ENCODE measurements around the gene INCA1. TPM values are rescaled to one million over a fixed set of nuclear protein-coding genes. Genes with fewer than 3 reads are reported as not detected.

INCA1 gene
- total RNA-seq, 1 donor from 2014 or later = 0.43 TPM

GRCh38 chr17:4999430-5000093, 2.2 kb upstream of the INCA1 start:
- DNase-seq (ENCODE audit: low spot score) = no peak
- intact Hi-C loops (cut with micrococcal nuclease) = loop anchor here (5.0 kb wide), 1 partner anchor 33 kb away; no protein-coding TSS in a partner anchor
- no peaks in the 10 kb centered on the region for H3K27me3 Mint-ChIP-seq (ENCODE audit: low read depth)
- no peaks in the 10 kb centered on the region for H3K9me3 Mint-ChIP-seq
- peak overlapping the region; percentile 86 for H3K4me3 Mint-ChIP-seq (ENCODE audit: low read depth)
- H3K27ac Mint-ChIP-seq = peak overlapping the region; percentile 18
- H3K4me1 Mint-ChIP-seq (ENCODE audit: low read depth) = peaks cover 12% of the 10 kb centered on the region
- H3K36me3 Mint-ChIP-seq (ENCODE audit: low read depth) = peaks cover 42% of the 10 kb centered on the region

GRCh38 chr17:4998732-4999429, 1.6 kb upstream of the INCA1 start:
- H3K9me3 Mint-ChIP-seq = no peaks in the 10 kb centered on the region
- H3K4me1 Mint-ChIP-seq (ENCODE audit: low read depth) = peaks cover 12% of the 10 kb centered on the region
- peak overlapping the region; percentile 38 for H3K27ac Mint-ChIP-seq
- peaks cover 35% of the 10 kb centered on the region for H3K36me3 Mint-ChIP-seq (ENCODE audit: low read depth)
- no peak for DNase-seq (ENCODE audit: low spot score)
- intact Hi-C loops (cut with micrococcal nuclease) = loop anchor here (5.0 kb wide), 1 partner anchor 33 kb away; no protein-coding TSS in a partner anchor
- H3K4me3 Mint-ChIP-seq (ENCODE audit: low read depth) = peak overlapping the region; percentile 86
- no peaks in the 10 kb centered on the region for H3K27me3 Mint-ChIP-seq (ENCODE audit: low read depth)

GRCh38 chr17:4998027-4998731, 857 bp upstream of the INCA1 start:
- Mint-ChIP-seq H3K36me3 (ENCODE audit: low read depth) (peaks cover 28% of the 10 kb centered on the region), H3K4me3 (ENCODE audit: low read depth) (peak overlapping the region; percentile 86), H3K4me1 (ENCODE audit: low read depth) (peaks cover 12% of the 10 kb centered on the region), H3K27me3 (ENCODE audit: low read depth) (no peaks in the 10 kb centered on the region), H3K9me3 (no peaks in the 10 kb centered on the region), H3K27ac (no peak overlapping the region)
- DNase-seq (ENCODE audit: low spot score) = no peak
- intact Hi-C loops (cut with micrococcal nuclease) = loop anchor here (5.0 kb wide), 1 partner anchor 34 kb away; no protein-coding TSS in a partner anchor

DNA sequence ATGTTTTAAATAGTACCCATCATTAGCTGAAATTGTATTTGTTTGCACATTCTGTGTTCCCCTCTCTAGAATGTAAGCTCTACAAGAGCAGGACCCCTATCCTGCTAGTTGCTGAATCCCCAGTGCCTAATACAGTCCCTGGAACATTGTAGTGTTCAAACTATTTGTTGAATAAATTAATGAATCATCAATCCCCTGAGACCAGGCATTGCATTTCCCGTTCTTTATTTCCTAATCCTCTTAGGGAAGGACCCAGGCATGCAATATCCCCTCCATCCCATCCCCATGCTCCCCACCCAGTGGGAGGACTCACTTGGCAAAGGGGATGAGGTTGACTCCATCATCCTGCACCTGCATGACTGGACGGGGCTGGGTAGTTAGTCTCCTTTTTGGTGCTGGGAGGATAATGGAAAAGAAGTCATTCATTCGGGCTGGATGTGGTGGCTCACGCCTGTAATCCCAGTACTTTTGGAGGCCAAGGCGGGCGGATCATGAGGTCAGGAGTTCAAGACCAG, 3.2 kb downstream of the INCA1 start:
- Mint-ChIP-seq H3K36me3 (ENCODE audit: low read depth) (peaks cover 20% of the 10 kb centered on the region), H3K4me1 (ENCODE audit: low read depth) (peaks cover 20% of the 10 kb centered on the region), H3K9me3 (no peaks in the 10 kb centered on the region), H3K27ac (no peak overlapping the region), H3K27me3 (ENCODE audit: low read depth) (no peaks in the 10 kb centered on the region), H3K4me3 (ENCODE audit: low read depth) (no peak overlapping the region)
- DNase-seq (ENCODE audit: low spot score) = no peak
- intact Hi-C loops (cut with micrococcal nuclease) = no loop called here

DNA sequence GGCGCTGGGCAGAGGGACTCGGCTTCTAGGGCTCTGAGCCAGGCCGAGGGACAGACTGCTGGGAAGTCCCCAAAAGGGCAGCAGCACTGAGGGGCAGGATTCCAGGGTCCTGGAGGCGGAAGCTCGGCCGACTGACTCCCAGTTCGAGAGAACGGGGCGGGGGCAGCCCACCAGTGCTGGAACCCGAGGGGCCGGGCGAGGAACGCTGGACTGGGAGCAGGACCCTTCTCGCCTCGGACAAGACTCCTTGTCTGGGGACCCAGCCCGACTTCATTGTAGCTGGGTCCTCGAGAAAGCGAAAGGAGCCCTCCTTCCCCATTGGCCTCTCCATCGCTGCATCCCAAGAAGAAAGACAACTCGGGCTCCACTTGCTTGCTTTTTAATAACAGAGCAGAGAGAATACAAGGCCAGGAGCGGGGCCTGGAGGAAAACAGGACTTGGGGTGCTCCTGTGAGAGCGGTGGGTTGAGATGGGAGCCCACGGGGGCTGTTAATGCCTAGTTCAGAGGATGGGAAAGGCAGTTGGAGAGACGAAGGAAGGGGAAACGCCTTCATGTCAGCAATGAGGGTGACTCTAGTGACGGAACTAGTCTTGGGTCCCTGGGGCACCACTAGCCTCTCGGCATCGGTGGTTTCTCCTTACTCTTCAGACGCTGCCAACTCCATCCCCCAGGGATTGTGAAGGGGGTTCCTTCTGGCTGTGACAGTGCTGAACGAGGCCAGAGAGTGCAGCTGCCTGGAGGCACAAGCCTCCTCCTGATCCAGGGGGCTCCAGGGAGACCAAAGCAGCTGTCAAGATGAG, 9.4 kb downstream of the INCA1 start:
- intact Hi-C loops (cut with micrococcal nuclease) = loop anchor here (1.0 to 2.0 kb wide), 2 partner anchors 9 to 19 kb away; partner anchors contain the start of genes INCA1 and KIF1C
- Mint-ChIP-seq H3K36me3 (ENCODE audit: low read depth) (peaks cover 42% of the 10 kb centered on the region), H3K9me3 (no peaks in the 10 kb centered on the region), H3K27ac (peak overlapping the region; percentile 86), H3K27me3 (ENCODE audit: low read depth) (no peaks in the 10 kb centered on the region), H3K4me1 (ENCODE audit: low read depth) (peaks cover 37% of the 10 kb centered on the region), H3K4me3 (ENCODE audit: low read depth) (peak overlapping the region; percentile 94)
- DNase-seq (ENCODE audit: low spot score) = no peak

DNA sequence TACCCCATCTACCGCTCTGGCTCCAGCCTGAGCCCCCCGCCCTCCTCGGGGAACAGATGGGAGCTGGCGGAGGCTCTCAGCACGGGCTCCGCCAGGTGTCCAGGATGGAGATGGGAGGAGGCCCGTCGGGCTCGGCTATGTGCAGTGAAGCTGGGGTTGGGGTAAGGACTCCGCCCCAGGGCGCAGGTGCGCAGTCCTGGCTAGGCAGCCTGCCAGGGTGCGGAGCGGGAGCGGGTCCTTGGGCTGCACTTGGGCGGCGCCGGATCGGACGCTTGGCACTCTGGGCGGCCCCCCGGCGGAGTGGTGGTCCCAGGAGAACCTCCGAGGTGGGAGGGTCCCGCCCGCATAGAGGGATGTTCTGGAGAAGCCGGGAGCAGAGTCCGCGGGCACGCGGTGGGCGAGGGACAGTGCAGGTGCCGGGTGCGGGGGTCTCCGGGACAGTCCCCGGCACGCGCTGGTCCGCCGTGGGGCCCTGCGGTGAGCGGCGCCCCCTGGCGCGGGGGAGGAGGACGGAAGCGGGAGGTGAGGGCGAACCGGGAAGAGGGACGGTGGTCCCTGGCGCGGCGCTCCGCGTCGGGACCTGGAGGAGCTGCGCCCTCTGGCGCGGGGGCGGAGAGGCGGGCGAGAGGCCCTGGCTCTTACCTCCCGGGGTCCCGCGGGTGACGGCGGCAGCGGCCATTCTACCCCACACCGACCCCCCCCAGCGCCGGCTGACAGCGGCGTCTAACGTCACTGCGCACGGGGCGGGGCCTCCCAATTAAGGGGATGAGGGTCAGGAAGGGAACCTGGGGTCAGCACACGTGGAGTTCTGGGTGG, 10.2 kb downstream of the INCA1 start, which contains the start of gene CAMTA2:
TSS of gene CAMTA2 (minus strand) at position 725 of the 816 bp plus-strand sequence. CDS start 1,453 bp downstream, outside the sequence.
- H3K4me3 Mint-ChIP-seq (ENCODE audit: low read depth) = peak within 1 kb of the TSS; percentile 94
- H3K27me3 Mint-ChIP-seq (ENCODE audit: low read depth) = no peaks in the 10 kb centered on the region
- no peaks in the 10 kb centered on the region for H3K9me3 Mint-ChIP-seq
- peaks cover 49% of the 10 kb centered on the region for H3K36me3 Mint-ChIP-seq (ENCODE audit: low read depth)
- peak; percentile 76 for DNase-seq (ENCODE audit: low spot score)
- intact Hi-C loops (cut with micrococcal nuclease) = loop anchor here (1.0 to 2.0 kb wide), 2 partner anchors 10 to 18 kb away; partner anchors contain the start of genes INCA1 and KIF1C
- H3K4me1 Mint-ChIP-seq (ENCODE audit: low read depth) = peaks cover 37% of the 10 kb centered on the region
- H3K27ac Mint-ChIP-seq = peak within 1 kb of the TSS; percentile 86

DNA sequence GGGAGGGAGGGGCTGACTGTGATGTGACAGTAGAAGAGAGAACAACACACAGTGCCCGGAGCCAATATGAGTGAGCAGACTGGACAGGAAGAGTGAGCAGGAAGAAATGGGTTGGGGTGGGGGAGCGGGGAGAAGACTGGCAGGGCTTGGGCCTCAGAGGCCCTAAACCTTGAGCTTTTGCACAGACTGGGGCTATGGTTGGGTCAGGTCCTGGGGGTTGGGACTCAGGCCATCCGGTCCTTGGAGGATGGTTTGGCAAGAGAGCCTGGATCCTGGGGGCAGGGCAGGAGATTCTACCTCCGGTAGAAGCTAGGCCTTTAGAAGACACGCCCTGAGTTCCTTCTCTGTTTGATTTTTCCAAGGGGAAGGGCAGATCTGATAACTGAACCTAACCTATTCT, 10.9 kb downstream of the INCA1 start:
- peaks cover 50% of the 10 kb centered on the region for H3K36me3 Mint-ChIP-seq (ENCODE audit: low read depth)
- no peaks in the 10 kb centered on the region for H3K27me3 Mint-ChIP-seq (ENCODE audit: low read depth)
- intact Hi-C loops (cut with micrococcal nuclease) = loop anchor here (2.0 kb wide), 1 partner anchor 18 kb away; no protein-coding TSS in a partner anchor
- peak overlapping the region; percentile 94 for H3K4me3 Mint-ChIP-seq (ENCODE audit: low read depth)
- peaks cover 35% of the 10 kb centered on the region for H3K4me1 Mint-ChIP-seq (ENCODE audit: low read depth)
- no peak for DNase-seq (ENCODE audit: low spot score)
- no peaks in the 10 kb centered on the region for H3K9me3 Mint-ChIP-seq
- peak overlapping the region; percentile 86 for H3K27ac Mint-ChIP-seq

GRCh38 chr17:4982305-4982704, 15.0 kb downstream of the INCA1 start:
- no peak overlapping the region for H3K27ac Mint-ChIP-seq
- H3K27me3 Mint-ChIP-seq (ENCODE audit: low read depth) = no peaks in the 10 kb centered on the region
- no peak overlapping the region for H3K4me3 Mint-ChIP-seq (ENCODE audit: low read depth)
- peaks cover 30% of the 10 kb centered on the region for H3K4me1 Mint-ChIP-seq (ENCODE audit: low read depth)
- H3K9me3 Mint-ChIP-seq = no peaks in the 10 kb centered on the region
- peaks cover 64% of the 10 kb centered on the region for H3K36me3 Mint-ChIP-seq (ENCODE audit: low read depth)
- DNase-seq (ENCODE audit: low spot score) = no peak
- intact Hi-C loops (cut with micrococcal nuclease) = no loop called here

DNA sequence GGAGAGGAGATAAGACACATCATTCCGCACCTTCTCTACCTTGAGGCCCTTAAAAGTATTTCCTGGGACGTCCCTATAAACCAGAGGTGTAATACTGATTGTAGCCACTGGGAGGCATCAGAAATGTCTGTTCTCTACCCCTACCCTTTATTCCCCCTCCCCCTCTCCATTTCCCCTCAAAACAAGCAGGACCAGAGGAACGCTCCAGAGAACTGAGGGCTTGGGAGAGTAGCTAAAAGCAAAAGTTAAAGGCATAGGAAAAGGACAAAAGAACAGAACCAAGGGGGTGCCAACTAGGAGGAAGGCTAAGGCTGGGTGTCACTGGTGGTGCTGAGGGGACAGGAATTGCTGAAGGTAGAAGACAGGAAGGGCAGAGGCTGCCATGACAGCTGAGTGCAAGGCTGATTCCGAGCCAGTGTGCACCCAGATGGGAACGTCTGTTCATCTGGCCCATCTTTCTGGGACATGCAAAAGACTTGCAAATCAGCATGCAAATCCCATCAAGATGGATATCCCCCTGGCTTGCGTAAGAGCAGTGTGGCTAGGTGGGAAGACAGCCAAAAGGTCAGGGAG, 16.6 kb downstream of the INCA1 start:
- Mint-ChIP-seq H3K4me3 (ENCODE audit: low read depth) (no peak overlapping the region), H3K27me3 (ENCODE audit: low read depth) (no peaks in the 10 kb centered on the region)

DNA sequence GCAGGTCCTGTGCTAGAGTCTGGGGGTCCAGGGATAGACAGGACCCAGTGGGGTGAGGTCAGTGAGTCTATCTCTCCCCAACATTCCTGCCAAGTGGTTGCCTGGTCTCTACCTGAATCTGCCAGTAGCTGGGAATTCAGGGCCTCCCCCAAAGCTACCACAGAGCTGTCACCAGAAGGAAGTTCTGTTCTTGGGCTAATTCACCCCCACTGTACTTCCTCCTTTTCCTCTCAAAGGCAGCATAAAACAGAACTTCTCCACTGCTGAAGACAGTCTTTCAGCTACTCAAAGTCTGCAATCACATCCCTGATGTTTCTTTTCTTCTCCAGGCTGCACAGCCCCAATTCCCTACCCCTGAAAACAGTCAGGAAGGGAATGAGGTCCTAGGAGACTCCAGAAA, 18.6 kb downstream of the INCA1 start:
- Mint-ChIP-seq H3K9me3 (no peaks in the 10 kb centered on the region), H3K4me3 (ENCODE audit: low read depth) (no peak overlapping the region), H3K27ac (no peak overlapping the region), H3K4me1 (ENCODE audit: low read depth) (peaks cover 16% of the 10 kb centered on the region), H3K27me3 (ENCODE audit: low read depth) (no peaks in the 10 kb centered on the region), H3K36me3 (ENCODE audit: low read depth) (peaks cover 77% of the 10 kb centered on the region)
- intact Hi-C loops (cut with micrococcal nuclease) = no loop called here
- DNase-seq (ENCODE audit: low spot score) = no peak

More for the DNA sequence above, 16.6 kb downstream of the INCA1 start:
- peak; percentile 44 for DNase-seq (ENCODE audit: low spot score)
- Mint-ChIP-seq H3K27ac (peak overlapping the region; percentile 54), H3K36me3 (ENCODE audit: low read depth) (peaks cover 65% of the 10 kb centered on the region), H3K4me1 (ENCODE audit: low read depth) (peaks cover 20% of the 10 kb centered on the region), H3K9me3 (no peaks in the 10 kb centered on the region)
- intact Hi-C loops (cut with micrococcal nuclease) = loop anchor here (1.0 kb wide), 1 partner anchor 82 kb away; no protein-coding TSS in a partner anchor

- no peaks in the 10 kb centered on the region for H3K27me3 Mint-ChIP-seq (ENCODE audit: low read depth)
- no peak overlapping the region for H3K27ac Mint-ChIP-seq
- peaks cover 23% of the 10 kb centered on the region for H3K4me1 Mint-ChIP-seq (ENCODE audit: low read depth)
- no peaks in the 10 kb centered on the region for H3K9me3 Mint-ChIP-seq
- no peak overlapping the region for H3K4me3 Mint-ChIP-seq (ENCODE audit: low read depth)
- H3K36me3 Mint-ChIP-seq (ENCODE audit: low read depth) = peaks cover 59% of the 10 kb centered on the region
- intact Hi-C loops (cut with micrococcal nuclease) = no loop called here
- no peak for DNase-seq (ENCODE audit: low spot score)
These were observed 23.1 kb downstream of the INCA1 start for GRCh38 chr17:4974115-4974670.
